GM10248 (cell line): ENCODE data around the gene TMEM132C.

Experiments
- CTCF ChIA-PET: fragments of 300-600 bp; sonication (Branson Sonifier 250); formaldehyde crosslinking; extraction: SDS; loops from one replicate; lab custom pipeline; 2021; ENCODE audit warnings: antibody characterized with exemption; lab: Yijun Ruan, JAX
- POLR2A ChIA-PET: fragments of 350-650 bp; sonication (Branson Sonifier 250); formaldehyde crosslinking; extraction: SDS; loops from one replicate; lab custom pipeline; 2020; ENCODE audit warnings: antibody characterized with exemption; lab: Yijun Ruan, JAX
- DNase-seq: peaks from one replicate; pipeline ENCODE4 v3.0.0; 2012; ENCODE audit errors: extremely low spot score
- TF ChIP-seq, protein P1 (sequence below): IDR thresholded peaks from 2 replicates; pipeline ENCODE4 v1.5.1; 2012; ENCODE audit warnings: mild to moderate bottlenecking, low read depth; ENCODE audit errors: extremely low read depth, missing control alignments, control extremely low read depth

The TMEM132C gene

DNA sequence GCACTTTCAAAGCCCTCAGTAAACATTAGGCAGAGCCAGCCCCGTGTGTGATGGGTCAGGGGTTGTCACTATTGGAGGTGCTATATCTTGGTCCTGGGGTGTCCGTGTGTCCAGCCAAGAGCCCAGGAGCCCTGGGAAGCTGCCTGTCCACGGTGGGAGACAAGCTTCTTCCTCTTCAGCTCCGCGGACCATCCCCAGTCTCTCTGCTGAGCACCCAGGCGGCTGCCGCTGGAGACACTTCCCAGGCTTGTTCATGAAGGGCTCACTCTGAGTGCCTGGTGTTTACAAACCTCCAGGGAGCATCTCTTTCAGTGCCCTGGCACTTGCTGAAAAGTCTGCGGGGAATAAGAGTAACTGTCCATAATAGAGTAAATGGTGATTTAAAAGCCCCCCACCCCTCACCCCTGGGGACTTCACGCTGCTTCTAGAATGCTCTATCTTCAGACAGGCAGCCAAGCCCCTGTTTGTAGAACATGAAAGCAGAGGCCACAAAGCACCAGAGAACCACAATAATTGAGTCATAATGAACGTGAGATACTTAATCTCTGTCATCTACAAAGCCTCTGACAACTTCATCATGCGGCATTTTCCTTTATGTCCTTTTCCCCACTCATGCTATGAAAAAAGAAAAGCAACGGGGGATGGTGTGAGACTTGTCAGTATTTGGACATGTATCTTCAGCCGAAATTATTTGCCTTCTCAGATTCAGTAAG lies 178.6 kb downstream of the TMEM132C start:
- ChIA-PET POLR2A (no interaction called here), CTCF (no interaction called here)
- TF ChIP-seq, protein P1, sequence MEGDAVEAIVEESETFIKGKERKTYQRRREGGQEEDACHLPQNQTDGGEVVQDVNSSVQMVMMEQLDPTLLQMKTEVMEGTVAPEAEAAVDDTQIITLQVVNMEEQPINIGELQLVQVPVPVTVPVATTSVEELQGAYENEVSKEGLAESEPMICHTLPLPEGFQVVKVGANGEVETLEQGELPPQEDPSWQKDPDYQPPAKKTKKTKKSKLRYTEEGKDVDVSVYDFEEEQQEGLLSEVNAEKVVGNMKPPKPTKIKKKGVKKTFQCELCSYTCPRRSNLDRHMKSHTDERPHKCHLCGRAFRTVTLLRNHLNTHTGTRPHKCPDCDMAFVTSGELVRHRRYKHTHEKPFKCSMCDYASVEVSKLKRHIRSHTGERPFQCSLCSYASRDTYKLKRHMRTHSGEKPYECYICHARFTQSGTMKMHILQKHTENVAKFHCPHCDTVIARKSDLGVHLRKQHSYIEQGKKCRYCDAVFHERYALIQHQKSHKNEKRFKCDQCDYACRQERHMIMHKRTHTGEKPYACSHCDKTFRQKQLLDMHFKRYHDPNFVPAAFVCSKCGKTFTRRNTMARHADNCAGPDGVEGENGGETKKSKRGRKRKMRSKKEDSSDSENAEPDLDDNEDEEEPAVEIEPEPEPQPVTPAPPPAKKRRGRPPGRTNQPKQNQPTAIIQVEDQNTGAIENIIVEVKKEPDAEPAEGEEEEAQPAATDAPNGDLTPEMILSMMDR, result no peak
- DNase-seq, result no peak

DNA sequence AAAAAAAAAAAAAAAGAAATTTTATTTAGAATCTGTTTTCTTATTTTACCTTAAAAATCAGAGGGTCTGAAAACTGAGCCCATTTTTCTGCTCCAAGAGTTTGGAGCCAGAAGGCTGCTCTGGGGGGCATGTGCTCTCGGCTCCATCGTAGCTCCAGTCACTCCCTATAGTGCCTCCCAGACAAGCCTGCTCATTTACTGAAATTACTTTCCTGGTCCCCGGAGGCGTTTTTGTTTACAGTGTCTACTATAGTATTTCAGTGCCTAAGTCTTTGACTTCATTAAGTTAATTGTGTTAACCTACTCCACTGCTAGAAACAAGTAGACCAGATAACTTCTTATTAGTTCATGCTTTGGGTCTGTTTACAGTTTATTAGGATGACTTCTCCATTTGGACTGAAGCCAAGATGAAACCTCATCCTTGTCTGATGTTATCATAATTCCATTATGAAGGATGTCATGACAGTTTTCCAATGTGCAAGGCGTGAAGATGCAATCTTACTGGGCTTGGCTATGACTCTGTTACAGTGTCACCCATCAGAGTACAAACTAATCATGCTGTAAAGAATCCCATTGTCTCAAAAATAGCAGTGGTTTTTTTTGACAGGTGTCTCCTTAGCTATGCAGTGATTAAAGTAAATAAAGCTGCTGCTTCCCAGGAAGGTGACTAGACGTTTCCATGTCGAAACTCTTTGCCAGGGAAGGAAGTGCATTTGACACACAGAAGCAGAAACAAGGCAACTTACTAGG lies 182.3 kb downstream of the TMEM132C start:
- TF ChIP-seq, protein P1, result no peak
- ChIA-PET CTCF (no interaction called here), POLR2A (no interaction called here)
- DNase-seq, result no peak

DNA sequence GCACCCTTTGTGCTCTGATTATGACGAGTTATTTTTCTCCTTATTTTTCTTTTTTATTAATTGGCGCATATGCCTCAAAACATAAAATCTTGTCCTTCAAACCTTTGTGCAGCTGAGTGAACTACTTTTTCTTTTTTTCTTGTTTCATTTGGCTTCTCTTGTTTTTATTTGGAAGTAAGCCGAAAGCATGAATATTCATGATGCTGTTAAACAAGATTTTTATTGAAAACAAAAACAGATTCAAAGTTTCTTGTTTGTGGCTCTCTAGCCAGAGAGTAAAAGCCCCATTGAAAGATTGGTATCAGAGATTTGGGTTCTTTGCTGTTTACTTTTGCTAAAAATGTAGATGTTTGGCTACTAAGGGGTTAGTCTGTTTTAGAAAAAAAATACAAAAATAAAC lies 183.8 kb downstream of the TMEM132C start:
- TF ChIP-seq, protein P1, result no peak
- ChIA-PET POLR2A (no interaction called here), CTCF (no interaction called here)
- no peak for DNase-seq

DNA sequence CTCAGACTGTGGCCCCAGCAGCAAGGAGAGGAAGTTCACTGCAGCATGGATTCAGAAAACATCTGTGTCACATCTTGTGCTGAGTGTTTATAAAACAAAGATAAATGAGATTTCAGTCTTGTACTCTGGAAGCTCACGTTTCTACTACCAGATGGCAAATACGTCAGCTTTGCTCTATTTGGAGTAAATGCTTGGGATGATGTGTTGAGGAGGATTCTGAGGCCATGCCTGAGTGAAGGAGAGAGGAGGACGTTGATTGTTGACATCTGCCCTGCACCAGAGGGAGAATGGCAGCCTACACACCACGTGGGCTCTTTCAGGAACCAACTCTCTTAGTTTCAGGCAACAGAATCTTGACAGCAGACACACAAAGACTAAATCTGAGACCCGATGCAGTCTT lies 188.9 kb downstream of the TMEM132C start:
- TF ChIP-seq, protein P1, result no peak
- CTCF ChIA-PET, result no interaction called here
- POLR2A ChIA-PET, result no interaction called here
- no peak for DNase-seq

DNA sequence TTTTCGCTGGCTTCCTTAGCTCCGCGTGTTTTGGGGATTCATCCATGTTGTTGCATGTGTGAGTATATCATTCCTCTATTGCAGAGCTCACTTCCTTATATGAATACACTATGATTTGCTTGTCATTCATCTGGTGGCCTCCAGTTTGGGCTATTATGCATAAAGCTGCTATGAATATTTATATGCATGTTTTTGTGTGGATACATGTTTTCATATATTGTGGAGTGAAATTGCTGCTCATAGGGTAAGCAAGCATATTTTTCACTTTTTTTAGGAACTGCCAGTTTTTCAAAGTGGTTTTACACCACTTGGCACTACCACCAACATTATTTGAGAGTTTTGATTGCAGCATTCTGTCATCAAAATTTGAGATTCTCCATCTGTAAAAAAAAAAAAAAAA lies 190.0 kb downstream of the TMEM132C start:
- POLR2A ChIA-PET, result no interaction called here
- no peak for DNase-seq
- CTCF ChIA-PET, result no interaction called here
- TF ChIP-seq, protein P1, result no peak

DNA sequence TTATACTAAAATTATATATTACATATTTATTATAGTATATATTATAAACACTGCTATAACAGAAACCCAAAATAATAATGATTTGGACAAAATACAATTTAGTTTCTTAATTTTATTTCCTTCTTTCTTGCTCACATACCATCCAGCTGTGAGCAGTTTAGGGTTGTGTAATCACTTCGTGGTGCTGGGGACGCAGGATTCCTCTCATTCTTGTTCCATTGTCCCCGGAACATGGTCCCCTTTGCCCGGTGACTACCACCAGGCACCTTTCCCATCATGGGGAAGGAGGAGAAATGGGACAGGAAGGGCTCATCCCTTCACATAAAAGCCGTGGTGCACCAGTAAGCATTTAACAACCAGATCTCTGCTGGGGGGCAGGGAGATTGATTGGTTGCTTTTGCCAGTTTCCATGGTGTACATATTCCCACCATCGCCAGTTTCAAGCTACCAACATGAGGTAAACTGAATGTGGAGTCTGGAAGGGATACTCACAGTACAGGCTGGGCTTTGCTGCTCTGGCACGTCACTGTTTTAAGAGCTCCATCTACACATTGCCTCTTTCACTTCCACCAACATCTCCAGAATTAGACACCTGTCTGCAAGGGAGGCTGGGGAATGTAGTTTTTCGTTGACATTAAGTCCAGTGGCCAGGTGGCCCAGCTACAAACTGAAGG lies 191.5 kb downstream of the TMEM132C start:
- ChIA-PET POLR2A (no interaction called here), CTCF (no interaction called here)
- DNase-seq, result no peak
- TF ChIP-seq, protein P1, result no peak
